ENCODE measurements around the gene DYNLT3.

DNA sequence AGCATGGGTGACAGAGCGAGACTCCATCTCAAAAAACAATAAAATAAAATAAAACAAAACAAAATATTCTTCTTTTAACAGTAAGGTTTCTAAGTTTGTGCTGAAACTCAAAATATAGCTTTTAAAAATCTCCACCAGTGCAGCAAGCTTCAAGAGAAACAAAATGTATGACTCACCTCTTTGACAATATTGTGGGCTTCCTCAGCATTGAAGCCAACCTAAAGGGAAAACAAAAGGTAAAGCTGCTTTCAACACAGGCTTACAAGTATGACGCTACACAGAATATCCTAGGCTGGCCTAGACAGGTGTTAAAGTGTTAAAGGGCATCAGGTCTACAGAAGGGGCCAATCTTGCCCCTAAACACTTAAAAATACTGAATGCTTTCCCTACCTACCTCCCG lies 1.2 kb downstream of the DYNLT3 start:
- no peak for TF ChIP-seq RCOR1 (IDR thresholded peaks at IDR 0.05; ENCODE audit: low read depth, low read length)
- TF ChIP-seq, protein P1, sequence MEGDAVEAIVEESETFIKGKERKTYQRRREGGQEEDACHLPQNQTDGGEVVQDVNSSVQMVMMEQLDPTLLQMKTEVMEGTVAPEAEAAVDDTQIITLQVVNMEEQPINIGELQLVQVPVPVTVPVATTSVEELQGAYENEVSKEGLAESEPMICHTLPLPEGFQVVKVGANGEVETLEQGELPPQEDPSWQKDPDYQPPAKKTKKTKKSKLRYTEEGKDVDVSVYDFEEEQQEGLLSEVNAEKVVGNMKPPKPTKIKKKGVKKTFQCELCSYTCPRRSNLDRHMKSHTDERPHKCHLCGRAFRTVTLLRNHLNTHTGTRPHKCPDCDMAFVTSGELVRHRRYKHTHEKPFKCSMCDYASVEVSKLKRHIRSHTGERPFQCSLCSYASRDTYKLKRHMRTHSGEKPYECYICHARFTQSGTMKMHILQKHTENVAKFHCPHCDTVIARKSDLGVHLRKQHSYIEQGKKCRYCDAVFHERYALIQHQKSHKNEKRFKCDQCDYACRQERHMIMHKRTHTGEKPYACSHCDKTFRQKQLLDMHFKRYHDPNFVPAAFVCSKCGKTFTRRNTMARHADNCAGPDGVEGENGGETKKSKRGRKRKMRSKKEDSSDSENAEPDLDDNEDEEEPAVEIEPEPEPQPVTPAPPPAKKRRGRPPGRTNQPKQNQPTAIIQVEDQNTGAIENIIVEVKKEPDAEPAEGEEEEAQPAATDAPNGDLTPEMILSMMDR (IDR thresholded peaks at IDR 0.05), result no peak
- TF ChIP-seq POLR2A (IDR thresholded peaks at IDR 0.05; ENCODE audit: low read length), result no peak
- no peak for TF ChIP-seq ESRRA (IDR thresholded peaks at IDR 0.05; ENCODE audit: borderline replicate concordance, low read length)
